OCI-LY7 (cell line): ENCODE data around the gene UBE4B. TPM values are rescaled to one million over a fixed set of nuclear protein-coding genes. Genes with fewer than 3 reads are reported as not detected.

Experiments
- BruUV-seq: library from RNA; stranded (reverse); fragments of 400-500 nt; replicated peaks from 2 replicates; lab custom pipeline; 2021; lab: Mats Ljungman, UMichigan
- CTCF ChIA-PET: fragments of 300-600 bp; sonication (Branson Sonifier 250); formaldehyde crosslinking; loops from one replicate; lab custom pipeline; 2022; ENCODE audit warnings: antibody characterized with exemption; ENCODE audit not compliant: unreplicated experiment; lab: Charles Lee
- POLR2A ChIA-PET: fragments of 300-600 bp; sonication (Branson Sonifier 250); formaldehyde crosslinking; loops from one replicate; lab custom pipeline; 2022; ENCODE audit warnings: antibody characterized with exemption; lab: Charles Lee
- DNase-seq: peaks from one replicate; pipeline ENCODE4 v3.0.0-alpha.2; 2015; ENCODE audit warnings: low spot score
- H2AFZ ChIP-seq: fragments of 200-600 bp; sonication (generic), shearing (Covaris generic); 2 replicates; pipeline ENCODE4 v1.6.1; 2014; ENCODE audit warnings: mild to moderate bottlenecking, antibody characterized with exemption, low read length, moderate library complexity
- H3K27ac ChIP-seq: fragments of 200-600 bp; sonication (generic); 2 replicates; pipeline ENCODE4 v1.5.1; 2014; ENCODE audit warnings: mixed run types, low read depth, mild to moderate bottlenecking, moderate library complexity, low read length, inconsistent platforms; ENCODE audit not compliant: poor library complexity, severe bottlenecking
- H3K36me3 ChIP-seq: fragments of 200-600 bp; sonication (generic); 2 replicates; pipeline ENCODE4 v1.6.1; 2014; ENCODE audit warnings: mild to moderate bottlenecking, antibody characterized with exemption, low read length, moderate library complexity, mixed read lengths; ENCODE audit not compliant: insufficient read depth
- H3K4me1 ChIP-seq: fragments of 200-600 bp; sonication (generic); 2 replicates; pipeline ENCODE4 v1.5.1; 2014; ENCODE audit warnings: mild to moderate bottlenecking, low read length; ENCODE audit not compliant: insufficient read depth, poor library complexity, severe bottlenecking
- H3K4me2 ChIP-seq: fragments of 200-600 bp; sonication (generic); 2 replicates; pipeline ENCODE4 v1.6.1; 2014; ENCODE audit warnings: mild to moderate bottlenecking, low read length
- H3K4me3 ChIP-seq: fragments of 200-600 bp; sonication (generic); 2 replicates; pipeline ENCODE4 v1.5.1; 2014; ENCODE audit warnings: mild to moderate bottlenecking, low read depth, low read length; ENCODE audit not compliant: poor library complexity, severe bottlenecking
- H3K79me2 ChIP-seq: fragments of 200-600 bp; sonication (generic); 2 replicates; pipeline ENCODE4 v1.6.1; 2016; ENCODE audit warnings: low read depth, mild to moderate bottlenecking, low read length, moderate library complexity, mixed read lengths; ENCODE audit not compliant: insufficient read depth
- H3K9me2 ChIP-seq: fragments of 200-600 bp; sonication (generic); 2 replicates; pipeline ENCODE4 v1.6.1; 2016; ENCODE audit warnings: mild to moderate bottlenecking, low read length, mixed read lengths; ENCODE audit not compliant: insufficient read depth
- H3K9me3 ChIP-seq: fragments of 200-600 bp; sonication (generic); 2 replicates; pipeline ENCODE4 v1.6.1; 2014; ENCODE audit warnings: mild to moderate bottlenecking, mixed run types, low read length, mixed read lengths
- H4K20me1 ChIP-seq: fragments of 200-600 bp; sonication (generic); 2 replicates; pipeline ENCODE4 v1.6.1; 2014; ENCODE audit warnings: mild to moderate bottlenecking, antibody characterized with exemption, low read length, moderate library complexity, mixed read lengths; ENCODE audit not compliant: insufficient read depth
- CTCF ChIP-seq: fragments of 200-600 bp; sonication (generic); conservative IDR thresholded peaks from 2 replicates; pipeline ENCODE4 v1.5.1; 2014; ENCODE audit warnings: mild to moderate bottlenecking, antibody characterized with exemption, low read length, moderate library complexity, mixed read lengths
- EZH2phosphoT487 ChIP-seq: fragments of 200-600 bp; sonication (generic); IDR thresholded peaks from 2 replicates; pipeline ENCODE4 v1.6.1; 2018; ENCODE audit warnings: low read depth, borderline replicate concordance, mild to moderate bottlenecking, mixed run types, antibody characterized with exemption, low read length, moderate library complexity, mixed read lengths
- intact Hi-C: fragments of 100-400 bp; cut with micrococcal nuclease; formaldehyde crosslinking; loops from one replicate; pipeline ENCODE4 v1.10.0; 2022; ENCODE audit not compliant: unreplicated experiment
- total RNA-seq, 2 experiments: library from RNA; depleted of rRNA in 1 of 2; stranded (reverse); fragments of >200 nt in 1 of 2; shearing (Covaris generic) in 1 of 2; gene quantifications; 2 replicates each; pipeline ENCODE4 v1.2.3, GENCODE V29; 2014 to 2022

Gene UBE4B
- total RNA-seq, 2 experiments from 2014 or later = 21.5 to 40.7 TPM

GRCh38 chr1:10171105-10171767 lies 138.5 kb downstream of the UBE4B start:
- Histone ChIP-seq H3K36me3 (peaks cover 42% of the 10 kb centered on the region), H4K20me1 (no peaks in the 10 kb centered on the region), H3K79me2 (no peaks in the 10 kb centered on the region), H2AFZ (no peak overlapping the region), H3K9me3 (0 out of 2 replicates have a peak, but pooled peaks cover 4% of the 10 kb centered on the region), H3K4me2 (no peak overlapping the region), H3K9me2 (no peaks in the 10 kb centered on the region), H3K4me1 (no peaks in the 10 kb centered on the region), H3K27ac (no peak overlapping the region), H3K4me3 (no peak overlapping the region)
- ChIA-PET CTCF (no interaction called here), POLR2A (no interaction called here)
- no peak for DNase-seq
- TF ChIP-seq EZH2phosphoT487 = no peak
- TF ChIP-seq CTCF = no peak
- BruUV-seq = no TSS peak
- intact Hi-C loops = no loop called here

GRCh38 chr1:10171995-10172669 lies 139.4 kb downstream of the UBE4B start:
- H3K9me3 ChIP-seq = 0 out of 2 replicates have a peak, but pooled peaks cover 5% of the 10 kb centered on the region
- CTCF ChIA-PET = no interaction called here
- intact Hi-C loops = no loop called here
- no peak overlapping the region for H2AFZ ChIP-seq
- no peak overlapping the region for H3K4me2 ChIP-seq
- BruUV-seq = no TSS peak
- no peak for DNase-seq
- H3K79me2 ChIP-seq = no peaks in the 10 kb centered on the region
- peaks cover 43% of the 10 kb centered on the region for H3K36me3 ChIP-seq
- no peak overlapping the region for H3K4me3 ChIP-seq
- H3K27ac ChIP-seq = no peak overlapping the region
- no peaks in the 10 kb centered on the region for H3K9me2 ChIP-seq
- TF ChIP-seq CTCF (no peak), EZH2phosphoT487 (no peak)
- POLR2A ChIA-PET = interaction anchor here (0.5 kb wide), 1 partner anchor 44 kb away, joined by 3 read pairs; no protein-coding TSS in a partner anchor
- H4K20me1 ChIP-seq = no peaks in the 10 kb centered on the region
- H3K4me1 ChIP-seq = no peaks in the 10 kb centered on the region

- ChIA-PET POLR2A (no interaction called here), CTCF (no interaction called here)
- Histone ChIP-seq H3K27ac (no peak overlapping the region), H3K79me2 (no peaks in the 10 kb centered on the region), H3K36me3 (peaks cover 35% of the 10 kb centered on the region), H3K4me1 (no peaks in the 10 kb centered on the region), H4K20me1 (no peaks in the 10 kb centered on the region), H3K4me3 (no peak overlapping the region), H2AFZ (no peak overlapping the region), H3K9me3 (0 out of 2 replicates have a peak, but pooled peaks cover 5% of the 10 kb centered on the region), H3K4me2 (no peak overlapping the region), H3K9me2 (no peaks in the 10 kb centered on the region)
- TF ChIP-seq EZH2phosphoT487 (no peak), CTCF (no peak)
- intact Hi-C loops = no loop called here
- BruUV-seq = no TSS peak
- DNase-seq = no peak
Observed at GRCh38 chr1:10173582-10173981, 140.8 kb downstream of the UBE4B start.
